ENCODE results near the gene MCOLN2.

Gene MCOLN2

GRCh38 chr1:84985365-84985764, 11.5 kb downstream of the MCOLN2 start:
- no peak for DNase-seq (ENCODE audit: low spot score)

GRCh38 chr1:84982395-84982794, 14.5 kb downstream of the MCOLN2 start:
- no peak for DNase-seq (ENCODE audit: low spot score)

- no peak for DNase-seq (ENCODE audit: low spot score)
Observed at GRCh38 chr1:84975035-84975434, 21.9 kb downstream of the MCOLN2 start.

GRCh38 chr1:84973498-84974334, 23.2 kb downstream of the MCOLN2 start:
- no peak for DNase-seq (ENCODE audit: low spot score)

- no peak for DNase-seq (ENCODE audit: low spot score)
Observed at GRCh38 chr1:84972377-84972987, 24.4 kb downstream of the MCOLN2 start.

GRCh38 chr1:84971957-84972356, 25.0 kb downstream of the MCOLN2 start:
- DNase-seq (ENCODE audit: low spot score), result no peak

GRCh38 chr1:84969489-84970250, 27.2 kb downstream of the MCOLN2 start:
- no peak for DNase-seq (ENCODE audit: low spot score)

- no peak for DNase-seq (ENCODE audit: low spot score)
Observed at GRCh38 chr1:84968865-84969264, 28.0 kb downstream of the MCOLN2 start.

- DNase-seq (ENCODE audit: low spot score), result no peak
Observed at GRCh38 chr1:84968101-84968500, 28.8 kb downstream of the MCOLN2 start.

- DNase-seq (ENCODE audit: low spot score), result no peak
Observed at GRCh38 chr1:84967666-84968065, 29.2 kb downstream of the MCOLN2 start.

GRCh38 chr1:84963021-84963420, 33.9 kb downstream of the MCOLN2 start:
- DNase-seq (ENCODE audit: low spot score), result no peak

GRCh38 chr1:84961316-84961715, 35.6 kb downstream of the MCOLN2 start:
- DNase-seq (ENCODE audit: low spot score), result no peak

- no peak for DNase-seq (ENCODE audit: low spot score)
Observed at GRCh38 chr1:84960371-84960770, 36.5 kb downstream of the MCOLN2 start.

- DNase-seq (ENCODE audit: low spot score), result no peak
Observed at GRCh38 chr1:84959294-84959693, 37.6 kb downstream of the MCOLN2 start.

- no peak for DNase-seq (ENCODE audit: low spot score)
Observed at GRCh38 chr1:84957966-84958365, 38.9 kb downstream of the MCOLN2 start.

- no peak for DNase-seq (ENCODE audit: low spot score)
Observed at GRCh38 chr1:84956655-84957054, 40.3 kb downstream of the MCOLN2 start.

- DNase-seq (ENCODE audit: low spot score), result no peak
Observed at GRCh38 chr1:84956097-84956496, 40.8 kb downstream of the MCOLN2 start.

- DNase-seq (ENCODE audit: low spot score), result no peak
Observed at GRCh38 chr1:84949664-84950063, 47.2 kb downstream of the MCOLN2 start.

GRCh38 chr1:84947536-84948410, 49.1 kb downstream of the MCOLN2 start:
- DNase-seq (ENCODE audit: low spot score), result no peak

- no peak for DNase-seq (ENCODE audit: low spot score)
Observed at GRCh38 chr1:84946631-84947030, 50.3 kb downstream of the MCOLN2 start.

- DNase-seq (ENCODE audit: low spot score), result peak; percentile 63
Observed at GRCh38 chr1:84944767-84945486, 52.0 kb downstream of the MCOLN2 start.

All from ecto neural progenitor cell (in vitro differentiated cells).